ENCODE measurements around the gene PLCD3. TPM values are rescaled to one million over a fixed set of nuclear protein-coding genes. Genes with fewer than 3 reads are reported as not detected.

PLCD3 gene
- 1 to 10 TPM; 4.3 to 4.4 TPM for total RNA-seq

GRCh38 chr17:45132320-45132571, at the start of gene PLCD3:
Gene PLCD3, minus strand, starts transcription at chr17:45132515. Its CDS starts 105 bp downstream, at chr17:45132410.
- H3K36me3 Mint-ChIP-seq, result no peaks in the 10 kb centered on the region
- no peak for DNase-seq
- peak within 1 kb of the TSS; percentile 84 for H3K4me3 Mint-ChIP-seq
- intact Hi-C loops (cut with micrococcal nuclease), result loop anchor here (2.0 to 10.0 kb wide), 4 partner anchors 80 to 357 kb away; partner anchors contain the start of gene DCAKD
- no peaks in the 10 kb centered on the region for H3K9me3 Mint-ChIP-seq
- H3K27ac Mint-ChIP-seq, result no peak within 1 kb of the TSS
- CTCF ChIA-PET, result interaction anchor here (1.0 to 8.0 kb wide), 8 partner anchors 17 to 212 kb away, joined by 3 to 335 read pairs (median 4); no protein-coding TSS in a partner anchor
- peaks cover 13% of the 10 kb centered on the region for H3K4me1 Mint-ChIP-seq (ENCODE audit: low read depth)
- peaks cover 6% of the 10 kb centered on the region for H3K27me3 Mint-ChIP-seq
- POLR2A ChIA-PET, result no interaction called here

- no peak for DNase-seq
- ChIA-PET CTCF (interaction anchor here (1.9 to 2.4 kb wide), 2 partner anchors 20 to 42 kb away, joined by 10 to 16 read pairs; partner anchors contain the start of gene ACBD4), POLR2A (no interaction called here)
- Mint-ChIP-seq H3K4me1 (ENCODE audit: low read depth) (peaks cover 6% of the 10 kb centered on the region), H3K27me3 (no peaks in the 10 kb centered on the region), H3K9me3 (no peaks in the 10 kb centered on the region), H3K27ac (no peak overlapping the region), H3K4me3 (no peak overlapping the region), H3K36me3 (no peaks in the 10 kb centered on the region)
- intact Hi-C loops (cut with micrococcal nuclease), result no loop called here
These were observed 45.2 kb upstream of the PLCD3 start for GRCh38 chr17:45177563-45177962.

GRCh38 chr17:45175759-45176115, 43.4 kb upstream of the PLCD3 start:
- H3K27ac Mint-ChIP-seq, result no peak overlapping the region
- no peak overlapping the region for H3K4me3 Mint-ChIP-seq
- H3K9me3 Mint-ChIP-seq, result no peaks in the 10 kb centered on the region
- H3K4me1 Mint-ChIP-seq (ENCODE audit: low read depth), result peaks cover 11% of the 10 kb centered on the region
- H3K27me3 Mint-ChIP-seq, result no peaks in the 10 kb centered on the region
- ChIA-PET POLR2A (no interaction called here), CTCF (interaction anchor here (2.0 kb wide), 1 partner anchor 40 kb away, joined by 9 read pairs; the partner anchor contains the start of gene ACBD4)
- no peak for DNase-seq
- no peaks in the 10 kb centered on the region for H3K36me3 Mint-ChIP-seq
- intact Hi-C loops (cut with micrococcal nuclease), result no loop called here

- Mint-ChIP-seq H3K27ac (peak overlapping the region; percentile 82), H3K4me1 (ENCODE audit: low read depth) (peaks cover 11% of the 10 kb centered on the region), H3K9me3 (no peaks in the 10 kb centered on the region), H3K36me3 (no peaks in the 10 kb centered on the region), H3K4me3 (peak overlapping the region; percentile 54), H3K27me3 (no peaks in the 10 kb centered on the region)
- ChIA-PET POLR2A (interaction anchor here (0.6 to 2.5 kb wide), 6 partner anchors 11 to 197 kb away, joined by 3 to 20 read pairs (median 5); partner anchors contain the start of genes HEXIM1 and HEXIM2), CTCF (interaction anchor here (0.6 to 5.0 kb wide), 7 partner anchors 12 to 96 kb away, joined by 3 to 41 read pairs (median 10); partner anchors contain the start of genes ACBD4 and HEXIM1)
- intact Hi-C loops (cut with micrococcal nuclease), result loop anchor here (1.0 to 2.0 kb wide), 2 partner anchors 11 to 24 kb away; partner anchors contain the start of genes HEXIM1 and HEXIM2
- peak; percentile 68 for DNase-seq
These were observed 40.4 kb upstream of the PLCD3 start for GRCh38 chr17:45172541-45173286.

GRCh38 chr17:45172232-45172540, 39.9 kb upstream of the PLCD3 start:
- Mint-ChIP-seq H3K4me3 (no peak overlapping the region), H3K36me3 (no peaks in the 10 kb centered on the region), H3K27ac (peak overlapping the region; percentile 45), H3K9me3 (no peaks in the 10 kb centered on the region), H3K27me3 (no peaks in the 10 kb centered on the region), H3K4me1 (ENCODE audit: low read depth) (peaks cover 11% of the 10 kb centered on the region)
- DNase-seq, result no peak
- intact Hi-C loops (cut with micrococcal nuclease), result loop anchor here (2.0 kb wide), 1 partner anchor 23 kb away; the partner anchor contains the start of gene HEXIM1
- CTCF ChIA-PET, result interaction anchor here (1.7 to 5.0 kb wide), 5 partner anchors 12 to 37 kb away, joined by 4 to 41 read pairs (median 15); partner anchors contain the start of genes ACBD4 and HEXIM1
- POLR2A ChIA-PET, result interaction anchor here (1.6 to 2.5 kb wide), 4 partner anchors 11 to 54 kb away, joined by 4 to 20 read pairs (median 8); partner anchors contain the start of genes HEXIM1 and HEXIM2

- CTCF ChIA-PET, result interaction anchor here (1.3 to 5.0 kb wide), 6 partner anchors 21 to 36 kb away, joined by 3 to 41 read pairs (median 10); partner anchors contain the start of genes ACBD4 and HEXIM1
- Mint-ChIP-seq H3K27me3 (no peaks in the 10 kb centered on the region), H3K27ac (peak overlapping the region; percentile 45), H3K9me3 (no peaks in the 10 kb centered on the region), H3K4me1 (ENCODE audit: low read depth) (peaks cover 11% of the 10 kb centered on the region), H3K36me3 (no peaks in the 10 kb centered on the region), H3K4me3 (no peak overlapping the region)
- POLR2A ChIA-PET, result interaction anchor here (1.6 to 2.5 kb wide), 5 partner anchors 10 to 54 kb away, joined by 4 to 20 read pairs (median 6); partner anchors contain the start of genes HEXIM1 and HEXIM2
- DNase-seq, result no peak
- intact Hi-C loops (cut with micrococcal nuclease), result loop anchor here (2.0 kb wide), 1 partner anchor 23 kb away; the partner anchor contains the start of gene HEXIM1
These were observed 39.3 kb upstream of the PLCD3 start for GRCh38 chr17:45171338-45172231.

GRCh38 chr17:45170931-45171337, 38.6 kb upstream of the PLCD3 start:
- Mint-ChIP-seq H3K4me3 (no peak overlapping the region), H3K4me1 (ENCODE audit: low read depth) (peaks cover 11% of the 10 kb centered on the region), H3K9me3 (no peaks in the 10 kb centered on the region), H3K36me3 (no peaks in the 10 kb centered on the region), H3K27me3 (no peaks in the 10 kb centered on the region), H3K27ac (no peak overlapping the region)
- no peak for DNase-seq
- CTCF ChIA-PET, result interaction anchor here (1.3 to 5.0 kb wide), 3 partner anchors 20 to 35 kb away, joined by 3 to 41 read pairs (median 6); partner anchors contain the start of genes ACBD4 and HEXIM1
- POLR2A ChIA-PET, result interaction anchor here (1.8 kb wide), 1 partner anchor 10 kb away, joined by 4 read pairs; the partner anchor contains the start of gene HEXIM2
- intact Hi-C loops (cut with micrococcal nuclease), result no loop called here

- intact Hi-C loops (cut with micrococcal nuclease), result no loop called here
- H3K27me3 Mint-ChIP-seq, result no peaks in the 10 kb centered on the region
- CTCF ChIA-PET, result interaction anchor here (1.3 to 5.0 kb wide), 3 partner anchors 20 to 35 kb away, joined by 3 to 41 read pairs (median 6); partner anchors contain the start of genes ACBD4 and HEXIM1
- H3K9me3 Mint-ChIP-seq, result no peaks in the 10 kb centered on the region
- no peak overlapping the region for H3K4me3 Mint-ChIP-seq
- H3K4me1 Mint-ChIP-seq (ENCODE audit: low read depth), result peaks cover 12% of the 10 kb centered on the region
- DNase-seq, result no peak
- POLR2A ChIA-PET, result interaction anchor here (1.8 kb wide), 1 partner anchor 9 kb away, joined by 4 read pairs; the partner anchor contains the start of gene HEXIM2
- no peaks in the 10 kb centered on the region for H3K36me3 Mint-ChIP-seq
- no peak overlapping the region for H3K27ac Mint-ChIP-seq
These were observed 38.1 kb upstream of the PLCD3 start for GRCh38 chr17:45170280-45170930.

- intact Hi-C loops (cut with micrococcal nuclease), result no loop called here
- POLR2A ChIA-PET, result no interaction called here
These were observed 36.9 kb upstream of the PLCD3 start for GRCh38 chr17:45168991-45169752.

GRCh38 chr17:45164734-45165269, 32.5 kb upstream of the PLCD3 start:
- Mint-ChIP-seq H3K4me1 (ENCODE audit: low read depth) (peaks cover 15% of the 10 kb centered on the region), H3K4me3 (no peak overlapping the region), H3K27ac (no peak overlapping the region), H3K36me3 (peaks cover 8% of the 10 kb centered on the region), H3K9me3 (no peaks in the 10 kb centered on the region), H3K27me3 (peaks cover 2% of the 10 kb centered on the region)
- DNase-seq, result no peak
- intact Hi-C loops (cut with micrococcal nuclease), result no loop called here
- POLR2A ChIA-PET, result no interaction called here
- CTCF ChIA-PET, result interaction anchor here (7.3 to 7.6 kb wide), 2 partner anchors 14 to 30 kb away, joined by 89 to 170 read pairs; partner anchors contain the start of genes ACBD4 and HEXIM1

More at GRCh38 chr17:45168991-45169752, 36.9 kb upstream of the PLCD3 start:
- Mint-ChIP-seq H3K4me1 (ENCODE audit: low read depth) (peaks cover 16% of the 10 kb centered on the region), H3K4me3 (no peak overlapping the region), H3K27me3 (no peaks in the 10 kb centered on the region), H3K27ac (no peak overlapping the region), H3K36me3 (no peaks in the 10 kb centered on the region), H3K9me3 (no peaks in the 10 kb centered on the region)
- DNase-seq, result no peak
- CTCF ChIA-PET, result interaction anchor here (1.0 to 5.0 kb wide), 2 partner anchors 18 to 29 kb away, joined by 3 to 41 read pairs; partner anchors contain the start of gene HEXIM1
